SK-N-SH (cell line): Measurements from ENCODE around the gene CD53. TPM values are rescaled to one million over a fixed set of nuclear protein-coding genes. Genes with fewer than 3 reads are reported as not detected.

ENCODE experiments used
- CTCF ChIA-PET: fragments of 300-600, 350-600 bp; formaldehyde crosslinking; extraction: SDS; loops from one replicate; lab custom pipeline; 2021; lab: Yijun Ruan, JAX
- POLR2A ChIA-PET: fragments of 350-600 bp; sonication (Branson Sonifier 250); formaldehyde crosslinking; extraction: SDS; loops from one replicate; lab custom pipeline; 2020; ENCODE audit warnings: antibody characterized with exemption, inconsistent platforms; lab: Yijun Ruan, JAX
- DNase-seq: peaks from one replicate; pipeline ENCODE4 v3.0.0; 2012
- H2AFZ ChIP-seq: fragments of 200-600 bp; sonication (generic); 2 replicates; pipeline ENCODE4 v1.8.1; 2016; ENCODE audit warnings: antibody characterized with exemption, mild to moderate bottlenecking, low read depth
- H3F3A ChIP-seq: fragments of 200-600 bp; sonication (generic); replicated peaks from 2 replicates; pipeline ENCODE3; 2016; ENCODE audit warnings: antibody characterized with exemption, mild to moderate bottlenecking; ENCODE audit not compliant: insufficient read depth
- H3K27ac ChIP-seq, 2 experiments: fragments of 200-500 bp in 1 of 2; fragments of 200-600 bp in 1 of 2; sonication (Bioruptor generic) in 1 of 2; sonication (generic), shearing (Covaris generic) in 1 of 2; 2 replicates each; pipeline versions ENCODE4 v1.5.1 to v1.6.1; 2014 to 2016; ENCODE audit warnings: low read depth in 2 of 2, inconsistent platforms in 1 of 2, low read length in 1 of 2, mild to moderate bottlenecking in 1 of 2, mixed read lengths in 1 of 2
- H3K27me3 ChIP-seq: fragments of 200-600 bp; sonication (generic), shearing (Covaris generic); 2 replicates; pipeline ENCODE4 v1.6.1; 2016; ENCODE audit warnings: mixed run types; ENCODE audit not compliant: insufficient read depth
- H3K36me3 ChIP-seq, 2 experiments: fragments of 200-500 bp in 1 of 2; fragments of 200-600 bp in 1 of 2; sonication (Bioruptor generic) in 1 of 2; sonication (generic) in 1 of 2; replicated peaks in 1 of 2; 2 replicates each; pipeline versions ENCODE3 to v1.5.1; 2014 to 2016; ENCODE audit warnings: low read length in 1 of 2, mild to moderate bottlenecking in 1 of 2; ENCODE audit not compliant: insufficient read depth in 2 of 2, control insufficient read depth in 1 of 2
- H3K4me1 ChIP-seq, 2 experiments: fragments of 200-500 bp in 1 of 2; fragments of 200-600 bp in 1 of 2; sonication (Bioruptor generic) in 1 of 2; sonication (generic), shearing (Covaris generic) in 1 of 2; 2 replicates each; pipeline versions ENCODE4 v1.5.1 to v1.6.1; 2014 to 2016; ENCODE audit warnings: low read depth in 1 of 2, low read length in 1 of 2, mixed run types in 1 of 2; ENCODE audit not compliant: insufficient read depth in 2 of 2, control insufficient read depth in 1 of 2
- H3K4me2 ChIP-seq: fragments of 200-600 bp; sonication (generic), shearing (Covaris generic); 2 replicates; pipeline ENCODE4 v1.6.1; 2017; ENCODE audit warnings: mixed run types
- H3K4me3 ChIP-seq, 2 experiments: fragments of 200-500 bp in 1 of 2; fragments of 200-600 bp in 1 of 2; sonication (Bioruptor generic) in 1 of 2; sonication (generic), shearing (Covaris generic) in 1 of 2; 2 replicates each; pipeline versions ENCODE4 v1.5.1 to v1.8.1; 2014 to 2016; ENCODE audit warnings: low read depth in 2 of 2, inconsistent platforms in 1 of 2, low read length in 1 of 2, mild to moderate bottlenecking in 1 of 2, mixed read lengths in 1 of 2, moderate library complexity in 1 of 2
- H3K79me2 ChIP-seq: fragments of 200-600 bp; sonication (generic); 2 replicates; pipeline ENCODE4 v1.8.1; 2017; ENCODE audit warnings: mild to moderate bottlenecking; ENCODE audit not compliant: insufficient read depth
- H3K9ac ChIP-seq: fragments of 200-600 bp; sonication (generic); 2 replicates; pipeline ENCODE4 v1.6.1; 2017; ENCODE audit warnings: mixed run types
- H3K9me2 ChIP-seq: fragments of 200-600 bp; sonication (generic); 2 replicates; pipeline ENCODE4 v1.6.1; 2017; ENCODE audit warnings: mixed run types
- H3K9me3 ChIP-seq: fragments of 200-600 bp; sonication (generic); 2 replicates; pipeline ENCODE4 v1.6.1; 2017; ENCODE audit warnings: mixed run types, mild to moderate bottlenecking, moderate library complexity
- H4K20me1 ChIP-seq: fragments of 200-600 bp; sonication (generic); 2 replicates; pipeline ENCODE4 v1.6.1; 2017; ENCODE audit warnings: mild to moderate bottlenecking, mixed run types; ENCODE audit not compliant: insufficient read depth
- ELF1 ChIP-seq: IDR thresholded peaks from 2 replicates; pipeline ENCODE4 v1.4.0; 2012
- EP300 ChIP-seq, 2 experiments: IDR thresholded peaks; 2 replicates each; pipeline versions ENCODE4 v1.4.0 to v1.6.1; 2012; ENCODE audit warnings: borderline replicate concordance in 1 of 2, low read depth in 1 of 2, low read length in 1 of 2
- FOXJ3 ChIP-seq: sonication (generic); formaldehyde crosslinking; IDR thresholded peaks from 2 replicates; pipeline ENCODE4 v1.5.1; 2020; ENCODE audit warnings: mild to moderate bottlenecking, missing genetic modification reagents
- FOXM1 ChIP-seq: IDR thresholded peaks from 2 replicates; pipeline ENCODE4 v1.4.0; 2012; ENCODE audit warnings: low read depth, mild to moderate bottlenecking
- GABPA ChIP-seq: IDR thresholded peaks from 2 replicates; pipeline ENCODE4 v1.4.0; 2012; ENCODE audit warnings: low read depth, mild to moderate bottlenecking
- GATA2 ChIP-seq: sonication (generic); formaldehyde crosslinking; IDR thresholded peaks from 2 replicates; pipeline ENCODE4 v1.5.0; 2020; ENCODE audit warnings: mild to moderate bottlenecking, missing genetic modification reagents
- JUND ChIP-seq: IDR thresholded peaks from 2 replicates; pipeline ENCODE4 v1.4.0; 2012
- MEF2A ChIP-seq: IDR thresholded peaks from 2 replicates; pipeline ENCODE4 v1.4.0; 2012; ENCODE audit warnings: low read depth, borderline replicate concordance
- MXI1 ChIP-seq: IDR thresholded peaks from 2 replicates; pipeline ENCODE4 v1.6.1; 2012; ENCODE audit warnings: mild to moderate bottlenecking, low read depth, low read length, improper control_type of control experiment
- NFIC ChIP-seq: IDR thresholded peaks from 2 replicates; pipeline ENCODE4 v1.4.0; 2012; ENCODE audit warnings: borderline replicate concordance
- RAD21 ChIP-seq: IDR thresholded peaks from 2 replicates; pipeline ENCODE4 v1.6.1; 2012; ENCODE audit warnings: mild to moderate bottlenecking, low read length
- RCOR1 ChIP-seq: fragments of 150-350 bp; IDR thresholded peaks from 2 replicates; pipeline ENCODE4 v1.6.1; 2017; ENCODE audit warnings: antibody characterized with exemption, low read length
- RFX5 ChIP-seq: IDR thresholded peaks from 2 replicates; pipeline ENCODE4 v1.6.1; 2012; ENCODE audit warnings: mild to moderate bottlenecking, improper control_type of control experiment, low read length
- RXRA ChIP-seq: IDR thresholded peaks from 2 replicates; pipeline ENCODE4 v1.4.0; 2012; ENCODE audit warnings: low read depth, mild to moderate bottlenecking, borderline replicate concordance
- SIN3A ChIP-seq: IDR thresholded peaks from 2 replicates; pipeline ENCODE4 v1.6.1; 2012; ENCODE audit warnings: low read depth, mild to moderate bottlenecking, low read length, moderate library complexity, borderline replicate concordance
- SMC3 ChIP-seq: IDR thresholded peaks from 2 replicates; pipeline ENCODE4 v1.6.1; 2012; ENCODE audit warnings: low read depth, low read length, improper control_type of control experiment
- TEAD4 ChIP-seq: IDR thresholded peaks from 2 replicates; pipeline ENCODE4 v1.4.0; 2012; ENCODE audit warnings: mild to moderate bottlenecking, borderline replicate concordance; ENCODE audit not compliant: insufficient read depth
- YY1 ChIP-seq: IDR thresholded peaks from 2 replicates; pipeline ENCODE4 v1.4.0; 2012; ENCODE audit warnings: low read depth, mild to moderate bottlenecking
- WGBS: methylation state at CpG from one replicate; pipeline ENCODE4 v1.1.6; 2017; ENCODE audit warnings: low lambda C conversion rate; 5-methylcytosine and 5-hydroxymethylcytosine counted together
- polyA plus RNA-seq, 3 experiments: library from polyadenylated mRNA; depleted of rRNA; stranded (reverse); fragments of >200 nt; gene quantifications; 2 replicates each; pipeline ENCODE4 v1.2.3, GENCODE V29; 2012
- TF ChIP-seq, protein P1 (sequence below): fragments of 150-350 bp; IDR thresholded peaks from 2 replicates; pipeline ENCODE4 v1.6.1; 2016; ENCODE audit warnings: mild to moderate bottlenecking, low read depth, low read length
- TF ChIP-seq, protein P2 (sequence below): IDR thresholded peaks from 2 replicates; pipeline ENCODE4 v1.4.0; 2012; ENCODE audit warnings: low read depth
- TF ChIP-seq, protein P3 (sequence below): fragments of 150-350 bp; IDR thresholded peaks from 2 replicates; pipeline ENCODE4 v1.6.1; 2017; ENCODE audit warnings: antibody characterized with exemption, low read length, low read depth, borderline replicate concordance
- TF ChIP-seq, protein P4 (sequence below): IDR thresholded peaks from 2 replicates; pipeline ENCODE4 v1.4.0; 2012; ENCODE audit warnings: low read depth, borderline replicate concordance

CD53 gene
- polyA plus RNA-seq, 1 of the 3 experiments (the other 2 are of a cell fraction): not detected

DNA sequence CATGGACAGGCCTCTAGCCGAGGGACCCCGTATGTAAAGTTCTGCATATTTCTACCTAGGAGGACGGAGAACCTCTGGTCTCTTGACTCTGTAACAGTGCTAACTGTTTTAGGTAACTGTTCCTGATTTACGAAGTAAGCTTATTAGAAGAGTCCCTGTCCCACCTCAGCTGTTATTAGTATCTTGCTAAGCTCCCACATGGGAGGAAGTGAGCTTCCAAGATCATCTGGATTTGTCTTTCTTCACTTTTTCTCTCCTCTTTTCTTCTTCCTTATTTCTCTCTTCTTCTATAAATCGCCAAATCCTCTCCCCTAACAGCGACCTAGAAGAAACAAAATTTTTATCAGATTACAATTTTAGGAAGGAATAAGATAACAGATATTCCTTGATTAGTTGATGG lies 4.4 kb downstream of the CD53 start:
- Histone ChIP-seq H3K27me3 (no peaks in the 10 kb centered on the region), H3K4me2 (no peak overlapping the region), H3K9ac (no peak overlapping the region), H2AFZ (no peak overlapping the region), H3F3A (no peaks in the 10 kb centered on the region), H3K4me1 (no peaks in the 10 kb centered on the region)
- POLR2A ChIA-PET: no interaction called here
- TF ChIP-seq SMC3 (no peak), FOXJ3 (CRISPR knock-in tag) (no peak), RFX5 (no peak), MEF2A (no peak), GATA2 (CRISPR knock-in tag) (no peak), MXI1 (no peak), SIN3A (no peak)
- TF ChIP-seq, protein P1, sequence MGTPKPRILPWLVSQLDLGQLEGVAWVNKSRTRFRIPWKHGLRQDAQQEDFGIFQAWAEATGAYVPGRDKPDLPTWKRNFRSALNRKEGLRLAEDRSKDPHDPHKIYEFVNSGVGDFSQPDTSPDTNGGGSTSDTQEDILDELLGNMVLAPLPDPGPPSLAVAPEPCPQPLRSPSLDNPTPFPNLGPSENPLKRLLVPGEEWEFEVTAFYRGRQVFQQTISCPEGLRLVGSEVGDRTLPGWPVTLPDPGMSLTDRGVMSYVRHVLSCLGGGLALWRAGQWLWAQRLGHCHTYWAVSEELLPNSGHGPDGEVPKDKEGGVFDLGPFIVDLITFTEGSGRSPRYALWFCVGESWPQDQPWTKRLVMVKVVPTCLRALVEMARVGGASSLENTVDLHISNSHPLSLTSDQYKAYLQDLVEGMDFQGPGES: no peak
- TF ChIP-seq, all 33 proteins: peak for 0
- no peak for DNase-seq
- no peak overlapping the region for H3K27ac ChIP-seq
- no peaks in the 10 kb centered on the region for H3K79me2 ChIP-seq
- WGBS: 20% methylated on average over 6 of the region's 6 CpGs
- CTCF ChIA-PET: no interaction called here
- no peaks in the 10 kb centered on the region for H3K36me3 ChIP-seq
- no peak overlapping the region for H3K4me3 ChIP-seq
- no peaks in the 10 kb centered on the region; the same call in 1 of the 2 replicates for H3K9me3 ChIP-seq
- peaks cover 4% of the 10 kb centered on the region; the same call in 1 of the 2 replicates for H3K9me2 ChIP-seq
- no peaks in the 10 kb centered on the region for H4K20me1 ChIP-seq

DNA sequence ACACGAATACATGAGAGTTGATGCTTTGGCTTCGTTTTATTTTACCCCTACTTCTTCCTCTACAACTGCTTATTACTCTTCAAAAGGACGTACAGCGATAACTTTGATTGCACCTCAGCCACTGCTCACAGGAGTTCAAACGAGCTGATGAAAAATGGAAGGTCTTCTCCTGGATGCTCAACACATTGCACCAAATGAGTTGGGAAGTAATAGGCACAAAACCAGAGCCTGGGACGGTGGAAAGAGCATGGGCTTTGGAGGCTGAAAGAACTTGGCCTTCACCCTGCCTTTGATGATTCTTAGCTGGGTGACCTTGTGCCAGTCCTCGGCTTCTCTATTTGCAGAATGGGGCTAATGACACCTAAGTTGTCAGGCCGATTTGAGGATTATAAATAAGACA lies 4.8 kb downstream of the CD53 start:
- TF ChIP-seq, protein P2, sequence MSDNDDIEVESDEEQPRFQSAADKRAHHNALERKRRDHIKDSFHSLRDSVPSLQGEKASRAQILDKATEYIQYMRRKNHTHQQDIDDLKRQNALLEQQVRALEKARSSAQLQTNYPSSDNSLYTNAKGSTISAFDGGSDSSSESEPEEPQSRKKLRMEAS: no peak
- no peak for TF ChIP-seq RCOR1
- TF ChIP-seq EP300 (IDR thresholded peaks at IDR 0.05; ENCODE audit: borderline replicate concordance in 1 of 2, low read depth in 1 of 2, low read length in 1 of 2): no peak
- no peak for TF ChIP-seq SMC3
- TF ChIP-seq, protein P1: no peak
- TF ChIP-seq RAD21: no peak
- TF ChIP-seq RXRA: no peak
- no peak for TF ChIP-seq GABPA
- no peak for TF ChIP-seq JUND
- TF ChIP-seq YY1: no peak
- TF ChIP-seq, protein P3, sequence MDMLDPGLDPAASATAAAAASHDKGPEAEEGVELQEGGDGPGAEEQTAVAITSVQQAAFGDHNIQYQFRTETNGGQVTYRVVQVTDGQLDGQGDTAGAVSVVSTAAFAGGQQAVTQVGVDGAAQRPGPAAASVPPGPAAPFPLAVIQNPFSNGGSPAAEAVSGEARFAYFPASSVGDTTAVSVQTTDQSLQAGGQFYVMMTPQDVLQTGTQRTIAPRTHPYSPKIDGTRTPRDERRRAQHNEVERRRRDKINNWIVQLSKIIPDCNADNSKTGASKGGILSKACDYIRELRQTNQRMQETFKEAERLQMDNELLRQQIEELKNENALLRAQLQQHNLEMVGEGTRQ: no peak
- no peak for TF ChIP-seq MXI1
- no peak for TF ChIP-seq RFX5
- no peak for TF ChIP-seq TEAD4
- TF ChIP-seq, protein P4, sequence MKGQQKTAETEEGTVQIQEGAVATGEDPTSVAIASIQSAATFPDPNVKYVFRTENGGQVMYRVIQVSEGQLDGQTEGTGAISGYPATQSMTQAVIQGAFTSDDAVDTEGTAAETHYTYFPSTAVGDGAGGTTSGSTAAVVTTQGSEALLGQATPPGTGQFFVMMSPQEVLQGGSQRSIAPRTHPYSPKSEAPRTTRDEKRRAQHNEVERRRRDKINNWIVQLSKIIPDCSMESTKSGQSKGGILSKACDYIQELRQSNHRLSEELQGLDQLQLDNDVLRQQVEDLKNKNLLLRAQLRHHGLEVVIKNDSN: no peak
- TF ChIP-seq MEF2A: no peak
- TF ChIP-seq FOXM1: no peak
- TF ChIP-seq ELF1: no peak
- TF ChIP-seq NFIC: no peak
- H3K9me3 ChIP-seq: no peaks in the 10 kb centered on the region; the same call in 1 of the 2 replicates
- H3K4me2 ChIP-seq: no peak overlapping the region
- H3F3A ChIP-seq: no peaks in the 10 kb centered on the region
- peaks cover 4% of the 10 kb centered on the region; the same call in 1 of the 2 replicates for H3K9me2 ChIP-seq
- CTCF ChIA-PET: no interaction called here
- no peak overlapping the region for H3K27ac ChIP-seq
- POLR2A ChIA-PET: no interaction called here
- H3K4me3 ChIP-seq: no peak overlapping the region
- no peak overlapping the region for H3K9ac ChIP-seq
- 31% methylated on average over 8 of the region's 8 CpGs for WGBS
- H3K4me1 ChIP-seq: no peaks in the 10 kb centered on the region
- no peak overlapping the region for H2AFZ ChIP-seq
- no peaks in the 10 kb centered on the region for H3K36me3 ChIP-seq
- H3K79me2 ChIP-seq: no peaks in the 10 kb centered on the region
- H3K27me3 ChIP-seq: no peaks in the 10 kb centered on the region
- H4K20me1 ChIP-seq: no peaks in the 10 kb centered on the region
- no peak for DNase-seq
